Endodermal cell (in vitro differentiated cells): Measurements from ENCODE around the gene DNAH1. TPM values are rescaled to one million over a fixed set of nuclear protein-coding genes. Genes with fewer than 3 reads are reported as not detected.

Source experiments
- DNase-seq: peaks from one replicate; pipeline ENCODE4 v3.0.0-alpha.2; 2017
- H3K27ac ChIP-seq: 2 replicates; pipeline ENCODE4 v1.5.1; 2013; ENCODE audit warnings: mild to moderate bottlenecking, low read depth, low read length, moderate library complexity
- H3K27me3 ChIP-seq: 2 replicates; pipeline ENCODE4 v1.6.1; 2013; ENCODE audit warnings: mild to moderate bottlenecking, low read length, moderate library complexity; ENCODE audit not compliant: insufficient read depth, control insufficient read depth, poor library complexity, severe bottlenecking
- H3K36me3 ChIP-seq: 2 replicates; pipeline ENCODE4 v1.7.0; 2013; ENCODE audit warnings: mild to moderate bottlenecking, low read length, moderate library complexity; ENCODE audit not compliant: control insufficient read depth, insufficient read depth
- H3K4me1 ChIP-seq: one replicate; pipeline ENCODE4 v1.7.0; 2013; ENCODE audit warnings: low read length; ENCODE audit not compliant: control insufficient read depth, insufficient read depth
- H3K4me3 ChIP-seq: 2 replicates; pipeline ENCODE4 v1.5.1; 2013; ENCODE audit warnings: mild to moderate bottlenecking, low read length, moderate library complexity
- H3K9ac ChIP-seq: 2 replicates; pipeline ENCODE4 v1.6.1; 2013; ENCODE audit warnings: mild to moderate bottlenecking, low read length, moderate library complexity; ENCODE audit not compliant: poor library complexity, severe bottlenecking; ENCODE audit errors: extremely low read depth
- H3K9me3 ChIP-seq: 2 replicates; pipeline ENCODE4 v1.6.1; 2013; ENCODE audit warnings: mild to moderate bottlenecking, low read length, moderate library complexity; ENCODE audit not compliant: control insufficient read depth
- H3K27ac Mint-ChIP-seq: 2 replicates; pipeline ENCODE4 v1.8.0; 2020; ENCODE audit warnings: mixed read lengths
- H3K27me3 Mint-ChIP-seq: 2 replicates; pipeline ENCODE4 v1.8.0; 2021; ENCODE audit warnings: mild to moderate bottlenecking, mixed read lengths; ENCODE audit not compliant: insufficient read depth
- H3K36me3 Mint-ChIP-seq: 2 replicates; pipeline ENCODE4 v1.8.0; 2020; ENCODE audit warnings: low read depth, mixed read lengths
- H3K4me1 Mint-ChIP-seq: 2 replicates; pipeline ENCODE4 v1.8.0; 2020; ENCODE audit warnings: mixed read lengths
- H3K4me3 Mint-ChIP-seq: 2 replicates; pipeline ENCODE4 v1.8.0; 2020; ENCODE audit warnings: mild to moderate bottlenecking, moderate library complexity, mixed read lengths
- H3K9me3 Mint-ChIP-seq: 2 replicates; pipeline ENCODE4 v1.8.0; 2020; ENCODE audit warnings: mild to moderate bottlenecking, mixed read lengths
- WGBS, 2 experiments: methylation state at CpG; one replicate each; pipeline versions ENCODE4 v1.1.5 to v1.1.7; 2013; ENCODE audit warnings: missing lambda C conversion rate in 2 of 2, mixed read lengths in 1 of 2; ENCODE audit not compliant: insufficient coverage in 1 of 2, insufficient read length in 1 of 2; 5-methylcytosine and 5-hydroxymethylcytosine counted together
- total RNA-seq, 2 donors: library from RNA; stranded (reverse); fragmentation: NEBNext Ultra II Directional in 1 of 2; extraction: Animal tissue kit (Norgen Biotek cat#: 25700) in 1 of 2; gene quantifications; 2 replicates in 1 of 2; 3 replicates in 1 of 2; pipeline ENCODE4 v1.2.1, GENCODE V29; 2021
- TF ChIP-seq, protein P1 (sequence below): fragments of 200-600 bp; sonication (generic); conservative IDR thresholded peaks from 2 replicates; pipeline ENCODE4 v1.5.0; 2021; ENCODE audit warnings: antibody characterized with exemption, mild to moderate bottlenecking

Gene DNAH1
- total RNA-seq, 2 donors from 2014 or later, result 4.9 to 5.5 TPM

GRCh38 chr3:52440671-52441070 is 124.6 kb downstream of the DNAH1 start:
- no peak overlapping the region for H3K4me3 ChIP-seq
- no peak overlapping the region for H3K9ac ChIP-seq
- Mint-ChIP-seq H3K36me3 (no peaks in the 10 kb centered on the region), H3K4me3 (no peak overlapping the region), H3K4me1 (peaks cover 2% of the 10 kb centered on the region), H3K9me3 (no peaks in the 10 kb centered on the region), H3K27me3 (no peaks in the 10 kb centered on the region), H3K27ac (no peak overlapping the region)
- no peak overlapping the region for H3K27ac ChIP-seq
- no peaks in the 10 kb centered on the region for H3K36me3 ChIP-seq
- TF ChIP-seq, protein P1, sequence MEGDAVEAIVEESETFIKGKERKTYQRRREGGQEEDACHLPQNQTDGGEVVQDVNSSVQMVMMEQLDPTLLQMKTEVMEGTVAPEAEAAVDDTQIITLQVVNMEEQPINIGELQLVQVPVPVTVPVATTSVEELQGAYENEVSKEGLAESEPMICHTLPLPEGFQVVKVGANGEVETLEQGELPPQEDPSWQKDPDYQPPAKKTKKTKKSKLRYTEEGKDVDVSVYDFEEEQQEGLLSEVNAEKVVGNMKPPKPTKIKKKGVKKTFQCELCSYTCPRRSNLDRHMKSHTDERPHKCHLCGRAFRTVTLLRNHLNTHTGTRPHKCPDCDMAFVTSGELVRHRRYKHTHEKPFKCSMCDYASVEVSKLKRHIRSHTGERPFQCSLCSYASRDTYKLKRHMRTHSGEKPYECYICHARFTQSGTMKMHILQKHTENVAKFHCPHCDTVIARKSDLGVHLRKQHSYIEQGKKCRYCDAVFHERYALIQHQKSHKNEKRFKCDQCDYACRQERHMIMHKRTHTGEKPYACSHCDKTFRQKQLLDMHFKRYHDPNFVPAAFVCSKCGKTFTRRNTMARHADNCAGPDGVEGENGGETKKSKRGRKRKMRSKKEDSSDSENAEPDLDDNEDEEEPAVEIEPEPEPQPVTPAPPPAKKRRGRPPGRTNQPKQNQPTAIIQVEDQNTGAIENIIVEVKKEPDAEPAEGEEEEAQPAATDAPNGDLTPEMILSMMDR, result no peak
- no peak for DNase-seq
- 90 to 93% methylated on average over 2 to 14 of the region's 14 CpGs for WGBS, 2 experiments
- no peaks in the 10 kb centered on the region for H3K9me3 ChIP-seq
- no peaks in the 10 kb centered on the region for H3K4me1 ChIP-seq
- H3K27me3 ChIP-seq, result no peaks in the 10 kb centered on the region

DNA sequence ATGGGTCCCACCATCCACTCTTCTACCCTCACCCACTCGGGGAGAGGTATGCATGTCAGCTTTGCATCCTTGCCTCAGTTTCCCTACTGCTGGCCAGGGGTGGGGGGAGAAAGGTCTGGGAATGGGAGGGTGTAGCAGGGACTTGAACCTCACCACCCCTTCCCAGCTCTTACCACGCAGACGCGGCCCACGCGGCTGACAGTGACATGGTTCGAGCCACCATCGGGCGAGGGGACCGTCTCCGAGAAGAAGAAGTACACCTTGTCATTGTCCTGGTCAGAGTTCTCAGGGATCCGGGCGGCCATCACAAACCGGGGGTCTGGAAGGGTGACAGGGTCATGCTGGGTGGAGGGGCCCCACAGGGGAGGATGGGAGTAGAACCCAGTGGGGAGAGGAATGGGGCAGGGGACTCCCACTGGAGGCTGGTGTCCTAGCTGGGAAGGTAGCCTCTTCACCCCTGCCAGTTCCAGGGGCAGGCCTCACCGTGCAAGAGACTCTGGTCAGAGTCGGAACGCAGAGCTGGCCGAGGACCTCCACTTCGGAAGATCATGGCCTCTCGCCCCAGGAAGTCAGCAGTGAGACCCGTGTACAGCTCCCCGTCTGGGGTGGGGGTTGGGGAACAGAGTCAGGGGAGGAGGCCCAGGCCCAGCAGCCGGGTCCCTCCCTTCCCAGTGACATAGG is 125.1 kb downstream of the DNAH1 start:
- no peak overlapping the region for H3K27ac ChIP-seq

GRCh38 chr3:52441772-52442332 is 125.7 kb downstream of the DNAH1 start:
- H3K9me3 ChIP-seq, result no peaks in the 10 kb centered on the region
- no peak overlapping the region for H3K4me3 ChIP-seq
- Mint-ChIP-seq H3K27me3 (no peaks in the 10 kb centered on the region), H3K9me3 (no peaks in the 10 kb centered on the region), H3K4me1 (peaks cover 2% of the 10 kb centered on the region), H3K4me3 (no peak overlapping the region), H3K27ac (no peak overlapping the region), H3K36me3 (no peaks in the 10 kb centered on the region)
- no peaks in the 10 kb centered on the region for H3K36me3 ChIP-seq
- WGBS, 2 experiments, result 90 to 97% methylated on average over 2 to 15 of the region's 18 CpGs
- H3K27me3 ChIP-seq, result no peaks in the 10 kb centered on the region
- H3K27ac ChIP-seq, result no peak overlapping the region
- H3K4me1 ChIP-seq, result no peaks in the 10 kb centered on the region
- TF ChIP-seq, protein P1, result no peak
- no peak for DNase-seq
- H3K9ac ChIP-seq, result no peak overlapping the region

More for the DNA sequence above, 125.1 kb downstream of the DNAH1 start:
- no peak overlapping the region for H3K9ac ChIP-seq
- Mint-ChIP-seq H3K27ac (no peak overlapping the region), H3K9me3 (no peaks in the 10 kb centered on the region), H3K4me1 (peaks cover 2% of the 10 kb centered on the region), H3K4me3 (no peak overlapping the region), H3K36me3 (no peaks in the 10 kb centered on the region), H3K27me3 (no peaks in the 10 kb centered on the region)
- DNase-seq, result peak; percentile 41
- TF ChIP-seq, protein P1, result no peak
- no peaks in the 10 kb centered on the region for H3K36me3 ChIP-seq
- H3K27me3 ChIP-seq, result no peaks in the 10 kb centered on the region
- H3K9me3 ChIP-seq, result no peaks in the 10 kb centered on the region
- no peak overlapping the region for H3K4me3 ChIP-seq
- WGBS, 2 experiments, result 95 to 96% methylated on average over 10 to 23 of the region's 23 CpGs
- no peaks in the 10 kb centered on the region for H3K4me1 ChIP-seq
